ENCODE data around the gene LYPD6. TPM values are rescaled to one million over a fixed set of nuclear protein-coding genes. Genes with fewer than 3 reads are reported as not detected.

Gene LYPD6
- total RNA-seq, 4 donors from 2014 or later, result 0.45 to 1.9 (median 0.93) TPM; not detected in 1

DNA sequence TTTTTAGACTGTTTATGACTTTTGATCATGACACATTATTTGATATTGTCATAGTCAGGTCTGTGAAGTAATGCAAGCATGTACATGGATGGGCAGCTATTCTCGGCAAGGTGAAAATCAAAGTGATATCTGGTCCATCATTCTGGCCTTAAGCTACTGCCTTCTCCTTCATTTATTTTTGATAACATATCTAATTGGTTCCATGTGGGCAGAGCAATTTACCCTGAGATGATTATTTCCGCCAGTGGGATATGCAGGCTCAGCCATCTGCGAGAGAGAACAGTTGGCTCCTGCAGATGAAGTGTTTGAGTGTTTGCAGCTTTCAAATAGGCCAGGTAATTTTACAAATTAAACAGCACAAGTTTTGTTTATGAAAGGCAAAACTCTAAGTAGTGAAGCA lies 116.4 kb downstream of the LYPD6 start:
- no peak for TF ChIP-seq POLR2AphosphoS5 (IDR thresholded peaks at IDR 0.05)
- TF ChIP-seq, protein P1, sequence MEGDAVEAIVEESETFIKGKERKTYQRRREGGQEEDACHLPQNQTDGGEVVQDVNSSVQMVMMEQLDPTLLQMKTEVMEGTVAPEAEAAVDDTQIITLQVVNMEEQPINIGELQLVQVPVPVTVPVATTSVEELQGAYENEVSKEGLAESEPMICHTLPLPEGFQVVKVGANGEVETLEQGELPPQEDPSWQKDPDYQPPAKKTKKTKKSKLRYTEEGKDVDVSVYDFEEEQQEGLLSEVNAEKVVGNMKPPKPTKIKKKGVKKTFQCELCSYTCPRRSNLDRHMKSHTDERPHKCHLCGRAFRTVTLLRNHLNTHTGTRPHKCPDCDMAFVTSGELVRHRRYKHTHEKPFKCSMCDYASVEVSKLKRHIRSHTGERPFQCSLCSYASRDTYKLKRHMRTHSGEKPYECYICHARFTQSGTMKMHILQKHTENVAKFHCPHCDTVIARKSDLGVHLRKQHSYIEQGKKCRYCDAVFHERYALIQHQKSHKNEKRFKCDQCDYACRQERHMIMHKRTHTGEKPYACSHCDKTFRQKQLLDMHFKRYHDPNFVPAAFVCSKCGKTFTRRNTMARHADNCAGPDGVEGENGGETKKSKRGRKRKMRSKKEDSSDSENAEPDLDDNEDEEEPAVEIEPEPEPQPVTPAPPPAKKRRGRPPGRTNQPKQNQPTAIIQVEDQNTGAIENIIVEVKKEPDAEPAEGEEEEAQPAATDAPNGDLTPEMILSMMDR (IDR thresholded peaks at IDR 0.05), result no peak
- no peak for TF ChIP-seq POLR2A (IDR thresholded peaks at IDR 0.05)
- no peak for TF ChIP-seq EP300 (IDR thresholded peaks at IDR 0.05)
- Histone ChIP-seq H3K27me3 (no peaks in the 10 kb centered on the region), H3K4me1 (no peaks in the 10 kb centered on the region), H3K4me3 (no peak overlapping the region), H3K36me3 (no peaks in the 10 kb centered on the region), H3K9me3 (no peaks in the 10 kb centered on the region), H3K27ac (no peak overlapping the region)
- WGBS, result 95% methylated on average over 3 of the region's 3 CpGs
- no peak for DNase-seq (ENCODE audit: low spot score in 2 of 2)

- no peak for TF ChIP-seq POLR2A (IDR thresholded peaks at IDR 0.05)
- TF ChIP-seq EP300 (IDR thresholded peaks at IDR 0.05), result no peak
- TF ChIP-seq POLR2AphosphoS5 (IDR thresholded peaks at IDR 0.05), result no peak
- TF ChIP-seq, protein P1 (IDR thresholded peaks at IDR 0.05), result no peak
- no peaks in the 10 kb centered on the region for H3K4me1 ChIP-seq
- H3K9me3 ChIP-seq, result no peaks in the 10 kb centered on the region
- no peak overlapping the region for H3K27ac ChIP-seq
- H3K4me3 ChIP-seq, result no peak overlapping the region
- no peak for DNase-seq (ENCODE audit: low spot score in 2 of 2)
- WGBS, result 76% methylated on average over 2 of the region's 2 CpGs
- no peaks in the 10 kb centered on the region for H3K27me3 ChIP-seq
- no peaks in the 10 kb centered on the region for H3K36me3 ChIP-seq
Measured at GRCh38 chr2:149448315-149448714, 117.9 kb downstream of the LYPD6 start.

GRCh38 chr2:149449017-149449416 lies 118.6 kb downstream of the LYPD6 start:
- no peaks in the 10 kb centered on the region for H3K27me3 ChIP-seq
- H3K9me3 ChIP-seq, result no peaks in the 10 kb centered on the region
- 76% methylated on average over 5 of the region's 5 CpGs for WGBS
- no peaks in the 10 kb centered on the region for H3K36me3 ChIP-seq
- no peaks in the 10 kb centered on the region for H3K4me1 ChIP-seq
- no peak overlapping the region for H3K27ac ChIP-seq
- H3K4me3 ChIP-seq, result no peak overlapping the region
- TF ChIP-seq EP300 (IDR thresholded peaks at IDR 0.05) (no peak), POLR2A (IDR thresholded peaks at IDR 0.05) (no peak), POLR2AphosphoS5 (IDR thresholded peaks at IDR 0.05) (no peak)
- TF ChIP-seq, protein P1 (IDR thresholded peaks at IDR 0.05), result no peak
- DNase-seq (ENCODE audit: low spot score in 2 of 2), result no peak

DNA sequence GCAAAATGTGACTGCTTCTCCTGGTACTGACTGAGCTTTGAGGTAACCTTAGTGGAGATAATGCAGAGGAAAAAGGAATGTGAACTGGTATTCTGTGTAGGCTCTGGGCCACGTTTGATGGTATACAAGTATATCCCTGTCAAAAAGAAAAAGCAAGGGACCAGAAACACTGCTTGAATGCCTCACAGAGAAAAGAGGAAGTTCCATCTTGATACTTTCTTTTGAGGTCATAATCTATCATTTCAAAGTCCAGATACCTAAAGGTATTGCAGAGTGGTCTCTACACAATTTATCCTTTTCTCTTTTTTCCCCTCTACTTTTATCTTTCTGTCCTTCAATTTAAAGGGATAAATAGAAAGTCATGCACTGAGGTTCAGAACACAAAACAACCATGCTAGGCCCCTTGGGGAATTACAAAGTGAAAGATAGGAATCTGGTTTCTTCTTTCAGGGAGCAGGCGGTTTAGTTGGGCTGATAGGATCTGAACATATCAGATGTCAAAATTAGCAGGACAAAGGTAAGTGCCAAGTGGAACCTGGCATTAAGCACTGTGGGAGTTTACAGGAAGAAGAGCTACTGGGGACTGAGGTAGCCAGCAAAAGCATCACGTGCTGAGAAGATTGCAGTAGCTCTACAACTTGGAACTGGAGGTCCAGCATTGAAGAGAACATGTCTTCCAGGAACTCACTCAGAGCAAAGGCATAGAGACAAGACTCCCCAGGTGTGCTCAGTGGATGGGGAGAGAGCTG lies 121.2 kb downstream of the LYPD6 start:
- H3K9me3 ChIP-seq, result no peaks in the 10 kb centered on the region
- DNase-seq (ENCODE audit: low spot score in 2 of 2), result no peak
- no peak overlapping the region for H3K4me3 ChIP-seq
- no peak overlapping the region for H3K27ac ChIP-seq
- 45% methylated on average over 3 of the region's 3 CpGs for WGBS
- no peaks in the 10 kb centered on the region for H3K27me3 ChIP-seq
- no peak for TF ChIP-seq POLR2A (IDR thresholded peaks at IDR 0.05)
- no peak for TF ChIP-seq POLR2AphosphoS5 (IDR thresholded peaks at IDR 0.05)
- TF ChIP-seq, protein P1 (IDR thresholded peaks at IDR 0.05), result no peak
- TF ChIP-seq EP300 (IDR thresholded peaks at IDR 0.05), result no peak
- H3K36me3 ChIP-seq, result no peaks in the 10 kb centered on the region
- no peaks in the 10 kb centered on the region for H3K4me1 ChIP-seq

DNA sequence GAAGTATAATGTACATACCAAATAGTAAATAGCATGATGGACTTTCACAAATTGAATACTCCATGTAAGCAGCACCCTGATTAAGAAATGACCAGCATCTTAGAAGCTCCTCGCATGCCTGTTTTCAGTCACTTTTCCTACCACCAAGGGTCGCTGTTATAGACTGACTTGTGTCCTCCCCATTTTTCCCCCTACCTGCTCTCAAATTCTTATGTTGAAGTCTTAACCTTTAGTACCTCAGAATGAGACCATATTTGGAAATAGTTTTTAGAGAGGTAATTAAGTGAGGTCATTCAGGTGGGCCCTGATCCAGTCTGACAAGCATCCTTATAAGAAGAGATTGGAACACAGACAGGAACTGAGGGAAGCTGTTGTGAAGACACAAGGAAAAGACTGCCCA lies 125.9 kb downstream of the LYPD6 start:
- Histone ChIP-seq H3K27ac (no peak overlapping the region), H3K4me1 (no peaks in the 10 kb centered on the region), H3K4me3 (no peak overlapping the region), H3K9me3 (peaks cover 5% of the 10 kb centered on the region), H3K36me3 (no peaks in the 10 kb centered on the region), H3K27me3 (no peaks in the 10 kb centered on the region)
- no peak for TF ChIP-seq POLR2AphosphoS5 (IDR thresholded peaks at IDR 0.05)
- TF ChIP-seq, protein P1 (IDR thresholded peaks at IDR 0.05), result no peak
- 87% methylated on average over 2 of the region's 2 CpGs for WGBS
- DNase-seq (ENCODE audit: low spot score in 2 of 2), result no peak
